ENCODE data around the gene SDK1. TPM values are rescaled to one million over a fixed set of nuclear protein-coding genes. Genes with fewer than 3 reads are reported as not detected.

The SDK1 gene
- total and polyA plus RNA-seq, 10 of the 15 experiments (the other 5 are each of a cell fraction or from before 2014, with no cell fraction given): 0.14 to 0.33 TPM; not detected in 8

- ATAC-seq (no peak), DNase-seq (ENCODE audit: low read depth, low spot score) (no peak), FAIRE-seq (no peak)
- H3K36me3 ChIP-seq (ENCODE audit: control insufficient read depth in 2 of 2, insufficient read depth in 2 of 2, low read length in 1 of 2): no peaks in the 10 kb centered on the region
- no peaks in the 10 kb centered on the region for H4K20me1 ChIP-seq (ENCODE audit: control insufficient read depth, insufficient read depth)
- TF ChIP-seq E2F8 (IDR thresholded peaks at IDR 0.05; ENCODE audit: low read depth, partially characterized antibody) (no peak), CBX5 (IDR thresholded peaks at IDR 0.05; ENCODE audit: low read depth) (no peak), E2F4 (IDR thresholded peaks at IDR 0.05; ENCODE audit: low read depth, low read length) (no peak), POLR2AphosphoS2 (IDR thresholded peaks at IDR 0.05; ENCODE audit: low read depth, low read length) (no peak), E4F1 (IDR thresholded peaks at IDR 0.05; ENCODE audit: borderline replicate concordance, partially characterized antibody) (no peak), NFYA (IDR thresholded peaks at IDR 0.05; ENCODE audit: borderline replicate concordance, low read depth, low read length) (no peak), RB1 (IDR thresholded peaks at IDR 0.05; ENCODE audit: borderline replicate concordance) (no peak), MTA2 (IDR thresholded peaks at IDR 0.05; ENCODE audit: low read depth) (no peak), MEF2A (IDR thresholded peaks at IDR 0.05; ENCODE audit: insufficient read depth, low read depth, low read length) (no peak), PML (IDR thresholded peaks at IDR 0.05; ENCODE audit: low read length) (no peak), ZNF622 (IDR thresholded peaks at IDR 0.05) (no peak), ATF2 (IDR thresholded peaks at IDR 0.05; ENCODE audit: low read length) (no peak), CEBPZ (IDR thresholded peaks at IDR 0.05; ENCODE audit: low read depth, low read length) (no peak), MXI1 (IDR thresholded peaks at IDR 0.05; ENCODE audit: low read depth, low read length) (no peak)
- POLR2A ChIA-PET: no interaction called here
- SMC1A ChIA-PET (ENCODE audit: uncharacterized antibody, unreplicated experiment): no interaction called here
- no peak overlapping the region for H3K9ac ChIP-seq (ENCODE audit: control insufficient read depth, insufficient read depth, low read length)
- no TSS peak for BruUV-seq (replicated peaks)
- H3K27ac ChIP-seq (ENCODE audit: control insufficient read depth, insufficient read depth): no peak overlapping the region
- no peaks in the 10 kb centered on the region for H3K79me2 ChIP-seq (ENCODE audit: control insufficient read depth, insufficient read depth, low read length)
- intact Hi-C loops (cut with micrococcal nuclease; ENCODE audit: unreplicated experiment) (no loop called here), in situ Hi-C loops (cut with MboI) (no loop called here)
- CTCF ChIA-PET: no interaction called here
- no peaks in the 10 kb centered on the region; the same call in 2 of the 3 replicates for H3K9me3 ChIP-seq (replicated peaks; ENCODE audit: control insufficient read depth, insufficient read depth, low read length)
- RAD21 ChIA-PET (ENCODE audit: unreplicated experiment): no interaction called here
- no peak overlapping the region for H2AFZ ChIP-seq (ENCODE audit: control insufficient read depth, low read depth, low read length)
- no peak overlapping the region for H3K4me2 ChIP-seq (ENCODE audit: control insufficient read depth, insufficient read depth)
- WGBS (ENCODE audit: insufficient coverage, insufficient replicate concordance, low lambda C conversion rate, missing lambda C conversion rate): 51% methylated on average over 12 of the region's 12 CpGs
- no peaks in the 10 kb centered on the region for H3K27me3 ChIP-seq (replicated peaks in 1 of 2; ENCODE audit: control insufficient read depth in 2 of 2, insufficient read depth in 2 of 2, low read length in 1 of 2)
- no peaks in the 10 kb centered on the region for H3K4me1 ChIP-seq (ENCODE audit: control insufficient read depth, insufficient read depth, low read length)
- no peak overlapping the region for H3K4me3 ChIP-seq
Observed at GRCh38 chr7:4234498-4234855, 933.4 kb downstream of the SDK1 start.

Data from GM12878 (cell line).